ENCODE results near the gene SRSF6. TPM values are rescaled to one million over a fixed set of nuclear protein-coding genes. Genes with fewer than 3 reads are reported as not detected.

SRSF6 gene
- polyA plus RNA-seq, 1 donor (not counting 4 experiments of a cell fraction or from before 2014, with no cell fraction given), result 128 TPM

- Histone ChIP-seq H2AFZ (ENCODE audit: control insufficient read depth, low read length) (no peak overlapping the region), H3K27me3 (ENCODE audit: control insufficient read depth, extremely low read depth, insufficient read depth, low read length) (peaks cover 6% of the 10 kb centered on the region), H3K9me1 (ENCODE audit: control insufficient read depth, extremely low read depth, insufficient read depth, low read length) (no peaks in the 10 kb centered on the region), H4K20me1 (ENCODE audit: control insufficient read depth, extremely low read depth, insufficient read depth, low read length) (no peaks in the 10 kb centered on the region), H3K9me3 (ENCODE audit: control insufficient read depth, low read depth, low read length) (no peaks in the 10 kb centered on the region), H3K4me1 (ENCODE audit: control insufficient read depth, extremely low read depth, insufficient read depth, low read length) (no peaks in the 10 kb centered on the region), H3K79me2 (ENCODE audit: control insufficient read depth, insufficient read depth, low read length) (no peaks in the 10 kb centered on the region), H3K9ac (ENCODE audit: control insufficient read depth, extremely low read depth, insufficient read depth, low read length) (no peak overlapping the region), H3K36me3 (ENCODE audit: control insufficient read depth in 2 of 2, extremely low read depth in 1 of 2, insufficient read depth in 2 of 2, low read length in 2 of 2) (no peaks in the 10 kb centered on the region), H3K4me2 (ENCODE audit: control insufficient read depth, extremely low read depth, insufficient read depth, low read depth, low read length) (no peak overlapping the region), H3K27ac (ENCODE audit: control insufficient read depth, insufficient read depth, low read length) (no peak overlapping the region), H3K4me3 (ENCODE audit: control insufficient read depth in 2 of 3, extremely low read depth in 1 of 3, insufficient read depth in 2 of 3, low read depth in 1 of 3, low read length in 3 of 3) (no peak overlapping the region)
- DNase-seq (ENCODE audit: low read depth, low spot score) (no peak), FAIRE-seq (no peak)
- dilution Hi-C loops (cut with MboI; ENCODE audit: extremely low pct_ligation_motif_present, low sequenced_read_pairs), result no loop called here
- no peak for TF ChIP-seq EZH2 (IDR thresholded peaks at IDR 0.05; ENCODE audit: low read length)
- TF ChIP-seq, protein P1, sequence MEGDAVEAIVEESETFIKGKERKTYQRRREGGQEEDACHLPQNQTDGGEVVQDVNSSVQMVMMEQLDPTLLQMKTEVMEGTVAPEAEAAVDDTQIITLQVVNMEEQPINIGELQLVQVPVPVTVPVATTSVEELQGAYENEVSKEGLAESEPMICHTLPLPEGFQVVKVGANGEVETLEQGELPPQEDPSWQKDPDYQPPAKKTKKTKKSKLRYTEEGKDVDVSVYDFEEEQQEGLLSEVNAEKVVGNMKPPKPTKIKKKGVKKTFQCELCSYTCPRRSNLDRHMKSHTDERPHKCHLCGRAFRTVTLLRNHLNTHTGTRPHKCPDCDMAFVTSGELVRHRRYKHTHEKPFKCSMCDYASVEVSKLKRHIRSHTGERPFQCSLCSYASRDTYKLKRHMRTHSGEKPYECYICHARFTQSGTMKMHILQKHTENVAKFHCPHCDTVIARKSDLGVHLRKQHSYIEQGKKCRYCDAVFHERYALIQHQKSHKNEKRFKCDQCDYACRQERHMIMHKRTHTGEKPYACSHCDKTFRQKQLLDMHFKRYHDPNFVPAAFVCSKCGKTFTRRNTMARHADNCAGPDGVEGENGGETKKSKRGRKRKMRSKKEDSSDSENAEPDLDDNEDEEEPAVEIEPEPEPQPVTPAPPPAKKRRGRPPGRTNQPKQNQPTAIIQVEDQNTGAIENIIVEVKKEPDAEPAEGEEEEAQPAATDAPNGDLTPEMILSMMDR (optimal IDR thresholded peaks at IDR 0.05 in 1 of 3, IDR thresholded peaks at IDR 0.05 in 1 of 3, conservative IDR thresholded peaks at IDR 0.05 in 1 of 3; ENCODE audit: extremely low read depth in 1 of 3, insufficient read depth in 2 of 3, low read length in 3 of 3), result no peak
These were observed 31.5 kb upstream of the SRSF6 start for GRCh38 chr20:43426172-43426571.

DNA sequence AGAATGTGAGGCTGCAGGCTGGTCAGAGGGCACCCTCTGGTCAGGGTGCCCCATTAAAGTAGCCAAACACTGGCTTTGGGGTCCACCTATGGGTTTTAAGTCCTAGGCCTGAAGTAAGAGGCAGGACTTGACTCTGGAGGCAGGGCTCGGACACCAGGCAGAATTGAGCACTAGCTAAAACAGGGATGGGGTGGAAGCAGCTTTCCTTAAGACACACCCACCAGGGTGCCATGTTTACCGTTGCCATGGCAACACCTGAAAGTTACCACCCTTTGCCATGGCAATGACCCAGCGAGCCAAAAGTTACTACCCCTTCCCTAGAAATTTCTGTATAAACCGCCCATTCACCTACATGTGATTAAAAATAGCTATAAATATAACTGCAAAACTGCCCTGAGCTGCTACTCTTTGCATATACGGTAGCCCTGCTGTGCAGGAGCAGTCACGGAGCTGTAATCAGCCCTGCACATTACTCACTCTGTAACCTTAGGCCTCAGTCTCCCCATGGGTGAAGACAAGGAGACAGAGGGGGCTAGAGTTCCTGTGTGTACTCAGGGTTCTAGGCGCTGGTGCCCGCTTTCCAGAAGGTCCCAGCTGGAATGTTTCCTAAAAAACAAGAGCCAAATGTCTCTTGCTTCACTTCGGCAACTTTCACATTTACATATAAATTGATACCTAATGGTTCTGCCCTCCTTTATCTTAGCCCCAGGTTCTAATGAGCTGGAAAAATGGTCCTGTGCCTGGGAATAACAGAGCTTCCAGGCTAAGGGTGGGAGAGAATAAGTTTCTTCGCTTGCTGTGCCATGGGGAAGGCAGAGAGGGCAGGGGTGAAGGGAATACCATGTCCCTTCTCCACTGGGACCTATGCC is 27.2 kb upstream of the SRSF6 start:
- FAIRE-seq (no peak), DNase-seq (ENCODE audit: low read depth, low spot score) (no peak)
- Histone ChIP-seq H4K20me1 (ENCODE audit: control insufficient read depth, extremely low read depth, insufficient read depth, low read length) (no peaks in the 10 kb centered on the region), H3K36me3 (ENCODE audit: control insufficient read depth in 2 of 2, extremely low read depth in 1 of 2, insufficient read depth in 2 of 2, low read length in 2 of 2) (no peaks in the 10 kb centered on the region), H3K4me3 (ENCODE audit: control insufficient read depth in 2 of 3, extremely low read depth in 1 of 3, insufficient read depth in 2 of 3, low read depth in 1 of 3, low read length in 3 of 3) (no peak overlapping the region), H3K9me3 (ENCODE audit: control insufficient read depth, low read depth, low read length) (no peaks in the 10 kb centered on the region), H3K27me3 (ENCODE audit: control insufficient read depth, extremely low read depth, insufficient read depth, low read length) (peaks cover 6% of the 10 kb centered on the region), H2AFZ (ENCODE audit: control insufficient read depth, low read length) (no peak overlapping the region), H3K9ac (ENCODE audit: control insufficient read depth, extremely low read depth, insufficient read depth, low read length) (no peak overlapping the region), H3K9me1 (ENCODE audit: control insufficient read depth, extremely low read depth, insufficient read depth, low read length) (no peaks in the 10 kb centered on the region), H3K27ac (ENCODE audit: control insufficient read depth, insufficient read depth, low read length) (no peak overlapping the region), H3K4me2 (ENCODE audit: control insufficient read depth, extremely low read depth, insufficient read depth, low read depth, low read length) (no peak overlapping the region), H3K79me2 (ENCODE audit: control insufficient read depth, insufficient read depth, low read length) (no peaks in the 10 kb centered on the region), H3K4me1 (ENCODE audit: control insufficient read depth, extremely low read depth, insufficient read depth, low read length) (no peaks in the 10 kb centered on the region)
- dilution Hi-C loops (cut with MboI; ENCODE audit: extremely low pct_ligation_motif_present, low sequenced_read_pairs), result no loop called here
- no peak for TF ChIP-seq EZH2 (IDR thresholded peaks at IDR 0.05; ENCODE audit: low read length)
- TF ChIP-seq, protein P1 (optimal IDR thresholded peaks at IDR 0.05 in 1 of 3, IDR thresholded peaks at IDR 0.05 in 1 of 3, conservative IDR thresholded peaks at IDR 0.05 in 1 of 3; ENCODE audit: extremely low read depth in 1 of 3, insufficient read depth in 2 of 3, low read length in 3 of 3), result no peak
